Right atrium auricular region (tissue), 2 donors: Measurements from ENCODE around the gene EHD1. TPM values are rescaled to one million over a fixed set of nuclear protein-coding genes. Genes with fewer than 3 reads are reported as not detected.

ENCODE experiments used
- DNase-seq: peaks from one replicate; pipeline ENCODE4 v3.0.0-alpha.2; 2019; ENCODE audit warnings: low spot score
- H3K27ac ChIP-seq, 2 donors: fragments of 200-600 bp; sonication (generic); 1 replicate in 1 of 2; 2 replicates in 1 of 2; pipeline ENCODE4 v1.5.1; 2016 to 2019
- H3K27me3 ChIP-seq, 2 donors: fragments of 200-600 bp; sonication (generic); one replicate each; pipeline versions ENCODE4 v1.5.1 to v1.6.0; 2017 to 2019
- H3K36me3 ChIP-seq: fragments of 200-600 bp; sonication (generic); one replicate; pipeline ENCODE4 v1.5.1; 2016
- H3K4me1 ChIP-seq, 2 donors: fragments of 200-600 bp; sonication (generic); one replicate each; pipeline versions ENCODE4 v1.5.1 to v1.6.0; 2017 to 2019
- H3K4me3 ChIP-seq, 2 donors: fragments of 200-600 bp; sonication (generic); 1 replicate in 1 of 2; 2 replicates in 1 of 2; pipeline ENCODE4 v1.5.1; 2017 to 2019; ENCODE audit warnings: mild to moderate bottlenecking in 1 of 2, moderate library complexity in 1 of 2
- H3K9me3 ChIP-seq, 2 donors: fragments of 200-600 bp; sonication (generic); one replicate each; pipeline ENCODE4 v1.5.1; 2019
- CTCF ChIP-seq, 2 donors: fragments of 200-600 bp; sonication (generic); IDR thresholded peaks; one replicate each; pipeline ENCODE4 v1.5.1; 2019; ENCODE audit warnings: antibody characterized with exemption in 2 of 2
- total RNA-seq, 2 donors: library from RNA; depleted of rRNA; stranded (reverse); fragments of >200 nt; gene quantifications; one replicate each; pipeline ENCODE4 v1.1.0, GENCODE V29; 2016

The EHD1 gene
- total RNA-seq, 2 donors from 2014 or later, result 29.5 to 34.1 TPM

GRCh38 chr11:64833509-64833908 is 44.9 kb downstream of the EHD1 start:
- TF ChIP-seq CTCF (IDR thresholded peaks at IDR 0.05), result no peak
- Histone ChIP-seq H3K9me3 (no peaks in the 10 kb centered on the region), H3K4me3 (no peak overlapping the region), H3K27me3 (no peaks in the 10 kb centered on the region), H3K27ac (no peak overlapping the region), H3K36me3 (no peaks in the 10 kb centered on the region), H3K4me1 (no peaks in the 10 kb centered on the region)
- DNase-seq, result no peak

DNA sequence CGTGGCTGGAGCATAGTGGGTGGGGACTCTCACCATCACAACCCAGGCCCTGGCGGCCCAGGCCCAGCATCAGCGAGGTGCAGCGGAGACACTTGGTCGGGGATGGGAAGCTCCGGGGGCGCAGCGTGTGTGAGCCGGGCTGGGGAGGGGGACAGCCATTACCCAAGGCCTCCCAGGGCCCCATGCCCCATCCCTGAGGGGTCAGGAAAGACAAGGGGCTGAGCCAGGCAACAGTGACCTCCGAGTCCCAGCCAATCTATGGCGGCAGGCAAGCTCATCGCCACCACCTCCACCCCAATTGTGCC is 45.3 kb downstream of the EHD1 start:
- Histone ChIP-seq H3K9me3 (no peaks in the 10 kb centered on the region), H3K4me3 (no peak overlapping the region), H3K27ac (no peak overlapping the region), H3K27me3 (no peaks in the 10 kb centered on the region), H3K36me3 (no peaks in the 10 kb centered on the region), H3K4me1 (no peaks in the 10 kb centered on the region)
- TF ChIP-seq CTCF (IDR thresholded peaks at IDR 0.05), result no peak
- no peak for DNase-seq

DNA sequence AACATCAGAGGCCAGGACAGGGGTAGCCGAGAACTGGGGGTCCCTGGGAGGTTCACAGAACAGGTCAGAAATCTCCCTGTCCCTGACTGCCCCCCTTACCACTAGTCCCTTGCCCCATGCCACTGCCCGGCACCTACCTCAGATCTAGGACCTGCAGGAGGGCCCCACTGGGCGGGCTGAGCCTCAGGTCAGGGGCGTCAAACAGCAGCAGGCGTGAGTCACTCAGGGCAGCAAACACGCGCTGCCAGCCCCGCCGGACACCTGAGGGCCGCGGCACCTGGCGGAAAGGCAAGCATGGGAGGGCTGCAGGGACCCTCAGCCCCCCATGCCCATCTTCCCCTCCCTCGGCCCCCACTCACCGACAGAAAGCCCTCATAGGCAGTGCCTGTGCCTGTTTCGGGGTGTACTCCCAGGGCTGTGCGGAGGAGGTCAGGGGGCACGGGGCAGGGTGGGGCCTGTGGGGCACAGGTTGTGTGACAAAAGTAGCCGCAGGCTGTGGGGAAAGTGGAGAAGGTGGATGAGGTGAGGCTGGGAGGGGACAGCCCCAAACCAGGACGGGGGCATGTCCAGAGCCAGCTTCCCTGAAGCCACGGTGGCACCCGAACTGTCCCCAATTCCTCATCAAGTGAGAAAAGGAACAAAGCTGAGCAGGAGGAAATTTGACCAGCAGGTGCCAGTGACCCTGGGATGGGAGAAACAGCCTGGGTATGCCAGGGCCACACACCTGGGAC is 45.8 kb downstream of the EHD1 start:
- Histone ChIP-seq H3K4me3 (no peak overlapping the region), H3K4me1 (no peaks in the 10 kb centered on the region), H3K27me3 (no peaks in the 10 kb centered on the region), H3K9me3 (no peaks in the 10 kb centered on the region), H3K27ac (no peak overlapping the region), H3K36me3 (no peaks in the 10 kb centered on the region)
- DNase-seq, result no peak
- no peak for TF ChIP-seq CTCF (IDR thresholded peaks at IDR 0.05)

DNA sequence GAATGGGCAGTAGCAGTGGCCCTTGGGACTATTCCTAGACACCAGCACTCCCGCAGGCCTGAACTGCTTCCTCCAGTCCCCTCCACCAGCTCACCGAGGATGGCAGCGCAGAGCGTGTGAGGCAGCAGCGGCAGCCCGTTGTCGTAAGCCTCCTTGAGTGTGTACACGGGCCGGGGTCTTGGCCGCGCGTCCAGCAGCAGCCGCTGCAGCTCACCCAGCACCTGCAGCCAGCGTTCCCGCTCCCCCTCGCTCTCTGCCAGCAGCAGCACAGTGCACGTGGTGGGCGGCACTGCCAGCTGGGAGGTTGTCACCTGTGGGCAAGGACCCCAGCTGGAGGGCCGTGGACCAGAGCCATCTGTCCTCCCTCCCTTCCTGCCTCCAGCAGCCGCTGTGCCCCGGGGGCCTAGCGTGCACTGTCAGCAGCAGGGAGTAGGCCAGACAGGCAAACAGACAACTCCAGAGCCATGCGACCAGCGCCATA is 47.0 kb downstream of the EHD1 start:
- no peak for TF ChIP-seq CTCF (IDR thresholded peaks at IDR 0.05)
- H3K4me3 ChIP-seq, result no peak overlapping the region
- no peak for DNase-seq

DNA sequence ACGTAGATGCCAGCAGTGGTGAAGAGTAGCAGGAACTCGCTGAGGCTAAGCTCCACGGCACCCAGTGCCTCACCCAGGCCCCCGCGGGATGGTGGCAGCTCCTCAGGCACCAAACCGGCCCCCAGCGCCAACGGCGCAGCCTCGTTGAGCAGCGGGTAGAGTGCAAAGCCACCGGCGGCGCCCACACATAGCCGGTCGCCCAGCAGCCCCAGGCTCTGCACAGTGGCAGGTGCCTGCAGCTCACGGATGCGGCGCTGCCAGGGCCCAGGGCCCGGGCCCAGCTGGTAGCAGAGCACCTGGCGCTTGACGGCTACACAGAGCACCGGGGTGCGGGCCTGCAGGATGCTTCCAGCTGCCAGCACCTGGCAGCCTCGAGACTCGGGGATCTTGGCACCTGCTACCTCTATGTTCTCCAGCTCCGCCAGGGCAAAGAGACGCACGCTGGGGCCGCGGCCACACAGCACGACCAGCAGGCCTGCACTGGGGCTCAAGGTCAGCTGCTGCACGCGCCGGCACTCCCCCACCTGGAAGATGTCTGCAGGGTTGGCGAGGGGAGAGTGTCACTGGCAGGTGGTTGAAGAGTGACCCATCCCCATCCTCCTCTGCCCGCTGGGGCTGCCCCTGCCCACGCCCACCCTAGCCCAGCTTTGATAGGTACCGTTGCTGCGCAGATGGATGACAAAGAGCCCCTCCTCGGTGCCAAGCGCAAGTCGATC is 48.7 kb downstream of the EHD1 start:
- Histone ChIP-seq H3K36me3 (no peaks in the 10 kb centered on the region), H3K9me3 (no peaks in the 10 kb centered on the region), H3K4me3 (no peak overlapping the region), H3K4me1 (no peaks in the 10 kb centered on the region), H3K27ac (no peak overlapping the region), H3K27me3 (no peaks in the 10 kb centered on the region)
- DNase-seq, result no peak
- no peak for TF ChIP-seq CTCF (IDR thresholded peaks at IDR 0.05)

More for the DNA sequence above, 47.0 kb downstream of the EHD1 start:
- H3K27ac ChIP-seq, result no peak overlapping the region
- no peaks in the 10 kb centered on the region for H3K27me3 ChIP-seq
- H3K9me3 ChIP-seq, result no peaks in the 10 kb centered on the region
- H3K4me1 ChIP-seq, result no peaks in the 10 kb centered on the region
- H3K36me3 ChIP-seq, result no peaks in the 10 kb centered on the region
